Measurements from ENCODE around the gene VRTN.

Gene VRTN

DNA sequence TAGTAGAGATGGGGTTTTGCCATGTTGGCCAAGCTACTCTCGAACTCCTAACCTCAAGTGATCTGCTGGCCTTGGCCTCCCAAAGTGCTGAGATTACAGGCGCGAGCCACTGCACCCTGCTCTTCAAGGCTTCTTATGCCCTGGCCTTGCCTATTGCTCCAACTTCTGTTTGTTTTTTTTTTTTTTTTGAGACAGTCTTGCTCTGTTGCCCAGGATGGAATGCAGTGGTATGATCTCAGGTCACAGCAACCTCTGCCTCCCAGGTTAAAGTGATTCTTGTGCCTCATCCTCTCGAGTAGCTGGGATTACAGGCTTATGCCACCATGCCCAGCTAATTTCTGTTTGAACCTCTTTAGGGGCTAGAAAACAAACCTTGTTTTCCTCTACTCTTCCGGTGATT, 39.6 kb upstream of the VRTN start:
- TF ChIP-seq, protein P1, sequence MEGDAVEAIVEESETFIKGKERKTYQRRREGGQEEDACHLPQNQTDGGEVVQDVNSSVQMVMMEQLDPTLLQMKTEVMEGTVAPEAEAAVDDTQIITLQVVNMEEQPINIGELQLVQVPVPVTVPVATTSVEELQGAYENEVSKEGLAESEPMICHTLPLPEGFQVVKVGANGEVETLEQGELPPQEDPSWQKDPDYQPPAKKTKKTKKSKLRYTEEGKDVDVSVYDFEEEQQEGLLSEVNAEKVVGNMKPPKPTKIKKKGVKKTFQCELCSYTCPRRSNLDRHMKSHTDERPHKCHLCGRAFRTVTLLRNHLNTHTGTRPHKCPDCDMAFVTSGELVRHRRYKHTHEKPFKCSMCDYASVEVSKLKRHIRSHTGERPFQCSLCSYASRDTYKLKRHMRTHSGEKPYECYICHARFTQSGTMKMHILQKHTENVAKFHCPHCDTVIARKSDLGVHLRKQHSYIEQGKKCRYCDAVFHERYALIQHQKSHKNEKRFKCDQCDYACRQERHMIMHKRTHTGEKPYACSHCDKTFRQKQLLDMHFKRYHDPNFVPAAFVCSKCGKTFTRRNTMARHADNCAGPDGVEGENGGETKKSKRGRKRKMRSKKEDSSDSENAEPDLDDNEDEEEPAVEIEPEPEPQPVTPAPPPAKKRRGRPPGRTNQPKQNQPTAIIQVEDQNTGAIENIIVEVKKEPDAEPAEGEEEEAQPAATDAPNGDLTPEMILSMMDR (IDR thresholded peaks at IDR 0.05; ENCODE audit: unreplicated experiment in 3 of 3) = no peak
- Mint-ChIP-seq H3K4me3 (no peak overlapping the region), H3K27me3 (ENCODE audit: low read depth) (no peaks in the 10 kb centered on the region), H3K9me3 (no peaks in the 10 kb centered on the region), H3K27ac (peak overlapping the region in 1 of 3 experiments; percentile 73), H3K4me1 (no peaks in the 10 kb centered on the region), H3K36me3 (ENCODE audit: low read depth) (no peaks in the 10 kb centered on the region)

DNA sequence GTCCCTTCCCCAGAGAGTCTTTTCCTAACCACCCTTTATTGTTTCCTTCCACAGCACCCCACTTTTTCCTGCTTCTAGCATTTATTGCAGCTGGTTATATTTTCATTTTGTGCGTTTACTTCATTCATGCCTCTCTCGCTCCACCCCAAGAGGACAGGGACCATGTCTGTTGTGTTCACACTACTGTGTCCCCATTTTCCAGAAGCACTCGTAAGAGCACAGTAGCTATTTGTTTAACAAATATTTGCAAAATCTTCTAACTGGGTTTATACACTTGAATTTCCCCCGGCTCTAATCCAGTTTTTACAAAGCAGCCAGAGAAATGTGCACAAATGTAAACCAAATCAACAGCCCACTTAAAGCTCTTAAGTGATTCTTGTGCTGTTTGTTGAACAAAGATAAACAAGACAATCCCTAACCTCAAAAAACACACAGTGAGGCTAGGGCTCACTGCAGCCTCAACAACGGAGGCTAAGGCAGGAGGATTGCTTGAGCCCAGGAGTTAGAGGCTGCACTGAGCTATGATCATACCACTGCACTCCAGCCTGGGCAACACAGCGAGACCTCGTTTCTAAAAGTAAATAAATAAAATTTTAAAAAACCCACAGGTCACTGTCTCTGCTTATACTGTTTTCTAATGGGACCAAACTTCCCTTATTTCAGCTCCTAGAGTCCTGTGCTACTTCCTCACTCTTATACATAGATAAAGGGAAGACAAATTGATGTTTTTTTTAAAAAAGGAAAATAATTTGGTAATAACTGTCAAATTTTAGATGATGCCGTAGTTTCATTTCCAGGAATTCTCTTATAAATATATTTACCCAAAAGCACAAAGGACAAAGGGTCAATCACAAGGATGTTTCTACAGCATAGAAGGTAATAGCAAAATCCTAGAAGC, 38.9 kb upstream of the VRTN start:
- Mint-ChIP-seq H3K36me3 (ENCODE audit: low read depth) (no peaks in the 10 kb centered on the region), H3K27ac (peak overlapping the region in 1 of 3 experiments; percentile 73), H3K4me1 (no peaks in the 10 kb centered on the region), H3K27me3 (ENCODE audit: low read depth) (no peaks in the 10 kb centered on the region), H3K4me3 (no peak overlapping the region), H3K9me3 (no peaks in the 10 kb centered on the region)
- TF ChIP-seq, protein P1 (IDR thresholded peaks at IDR 0.05; ENCODE audit: unreplicated experiment in 3 of 3) = no peak

DNA sequence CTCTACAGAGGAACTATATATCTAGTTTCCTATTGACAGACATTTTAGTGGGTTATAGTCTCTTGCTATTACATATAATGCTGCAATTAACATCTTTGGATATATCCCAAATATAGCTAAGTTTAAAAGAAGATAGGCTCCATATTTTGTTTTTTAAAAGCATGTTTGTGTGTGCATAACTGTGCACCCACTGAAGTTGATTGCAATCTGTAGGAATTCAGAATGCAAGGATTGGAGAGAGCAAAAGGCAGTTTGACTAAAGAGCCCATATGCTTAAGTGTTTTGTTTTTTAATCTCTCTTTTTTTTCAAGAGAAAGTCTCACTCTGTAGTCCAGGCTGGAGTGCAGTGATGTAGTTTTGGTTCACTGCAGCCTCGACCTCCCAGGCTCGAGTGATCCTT, 36.1 kb upstream of the VRTN start:
- H3K27ac Mint-ChIP-seq = no peak overlapping the region
- TF ChIP-seq, protein P1 (IDR thresholded peaks at IDR 0.05; ENCODE audit: unreplicated experiment in 3 of 3) = no peak
- no peaks in the 10 kb centered on the region for H3K9me3 Mint-ChIP-seq
- no peaks in the 10 kb centered on the region for H3K36me3 Mint-ChIP-seq (ENCODE audit: low read depth)
- no peaks in the 10 kb centered on the region for H3K27me3 Mint-ChIP-seq (ENCODE audit: low read depth)
- no peak overlapping the region for H3K4me3 Mint-ChIP-seq
- peaks cover 5% of the 10 kb centered on the region for H3K4me1 Mint-ChIP-seq

DNA sequence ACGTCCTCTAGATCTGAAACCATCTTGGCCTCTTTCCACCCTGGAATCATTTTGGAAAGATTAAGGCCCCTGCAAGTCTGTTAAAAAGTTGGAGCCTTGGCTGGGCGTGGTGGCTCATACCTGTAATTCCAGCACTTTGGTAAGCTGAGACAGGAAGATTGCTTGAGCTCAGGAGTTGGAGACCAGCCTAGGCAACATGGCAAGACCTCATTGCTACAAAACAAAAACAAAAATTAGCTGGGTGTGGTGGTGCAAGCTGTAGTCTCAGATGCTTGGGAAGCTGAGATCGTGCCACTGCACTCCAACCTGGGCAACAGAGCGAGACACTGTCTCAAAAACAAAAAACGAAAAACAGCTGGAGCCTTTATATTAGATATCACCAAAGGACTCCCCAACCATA, 34.7 kb upstream of the VRTN start:
- Mint-ChIP-seq H3K9me3 (no peaks in the 10 kb centered on the region), H3K27ac (no peak overlapping the region), H3K4me3 (no peak overlapping the region), H3K36me3 (ENCODE audit: low read depth) (no peaks in the 10 kb centered on the region), H3K4me1 (peaks cover 5% of the 10 kb centered on the region), H3K27me3 (ENCODE audit: low read depth) (no peaks in the 10 kb centered on the region)
- TF ChIP-seq, protein P1 (IDR thresholded peaks at IDR 0.05; ENCODE audit: unreplicated experiment in 3 of 3) = no peak

DNA sequence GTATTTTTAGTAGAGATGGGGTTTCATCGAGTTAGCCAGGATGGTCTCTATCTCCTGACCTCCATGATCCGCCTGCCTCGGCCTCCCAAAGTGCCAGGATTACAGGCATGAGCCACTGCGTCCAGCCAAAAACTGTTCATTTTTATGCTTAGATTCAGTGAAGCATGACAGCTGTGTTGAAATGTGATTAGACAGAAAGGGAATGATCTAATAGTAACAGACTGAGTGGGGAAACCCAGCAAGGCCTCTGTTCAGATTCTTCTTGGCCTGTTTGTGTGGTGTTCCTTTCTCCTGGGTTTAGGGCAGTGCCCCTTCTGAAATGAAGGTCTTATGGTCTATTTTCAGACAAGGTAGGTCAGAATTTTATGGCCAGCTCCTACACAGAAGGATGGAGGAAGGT, 33.7 kb upstream of the VRTN start:
- TF ChIP-seq, protein P1 (IDR thresholded peaks at IDR 0.05; ENCODE audit: unreplicated experiment in 3 of 3) = no peak
- Mint-ChIP-seq H3K4me1 (peaks cover 5% of the 10 kb centered on the region), H3K27me3 (ENCODE audit: low read depth) (no peaks in the 10 kb centered on the region), H3K36me3 (ENCODE audit: low read depth) (no peaks in the 10 kb centered on the region), H3K4me3 (no peak overlapping the region), H3K27ac (peak overlapping the region; percentile 52 to 81 (median 77)), H3K9me3 (no peaks in the 10 kb centered on the region)

DNA sequence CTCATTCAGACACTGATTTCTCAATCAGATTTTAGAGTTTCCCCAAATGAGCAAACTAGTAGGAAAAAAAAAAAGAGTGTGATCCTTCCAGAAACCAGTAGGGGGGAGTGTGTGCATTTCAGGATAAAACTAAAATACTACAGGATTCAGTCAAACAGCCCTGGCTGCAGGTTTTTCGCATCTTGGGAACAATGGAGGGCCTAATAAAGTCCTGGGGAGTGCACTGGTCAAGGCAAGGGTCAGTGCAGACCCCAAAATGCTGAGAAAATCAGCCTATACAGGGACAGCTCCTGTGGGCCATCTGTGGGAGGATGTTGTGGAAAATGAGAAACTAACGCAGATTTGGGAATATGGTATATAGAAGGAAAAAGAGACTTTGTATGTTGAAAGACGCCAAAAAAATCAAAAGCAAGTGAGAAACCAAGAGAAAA, 23.3 kb upstream of the VRTN start:
- Mint-ChIP-seq H3K9me3 (no peaks in the 10 kb centered on the region), H3K27ac (peak overlapping the region; percentile 73 to 98 (median 92)), H3K4me3 (peak overlapping the region in 2 of 3 experiments; percentile 20 to 50), H3K27me3 (ENCODE audit: low read depth) (no peaks in the 10 kb centered on the region), H3K4me1 (peaks cover 40% of the 10 kb centered on the region), H3K36me3 (ENCODE audit: low read depth) (no peaks in the 10 kb centered on the region)
- TF ChIP-seq, protein P1 (IDR thresholded peaks at IDR 0.05; ENCODE audit: unreplicated experiment in 3 of 3) = peak; percentile 64 to 70 (median 68)

Measured in nephron (organoid).